Thyroid gland (tissue), 4 donors: ENCODE data around the gene SLC1A7.

Source experiments
- POLR2A ChIP-seq, 2 donors: fragments of 450-650 bp; IDR thresholded peaks; one replicate each; pipeline ENCODE4 v1.6.1; 2017; ENCODE audit warnings: antibody characterized with exemption in 2 of 2, mild to moderate bottlenecking in 2 of 2, moderate library complexity in 1 of 2
- TF ChIP-seq, protein P1 (sequence below), 6 experiments: fragments of 200-600 bp in 3 of 6; fragments of 450-650 bp in 3 of 6; sonication (generic) in 3 of 6; IDR thresholded peaks; one replicate each; pipeline ENCODE4 v1.5.1; 2016 to 2019; ENCODE audit warnings: antibody characterized with exemption in 6 of 6, mild to moderate bottlenecking in 2 of 6, inconsistent platforms in 1 of 6, moderate library complexity in 1 of 6

DNA sequence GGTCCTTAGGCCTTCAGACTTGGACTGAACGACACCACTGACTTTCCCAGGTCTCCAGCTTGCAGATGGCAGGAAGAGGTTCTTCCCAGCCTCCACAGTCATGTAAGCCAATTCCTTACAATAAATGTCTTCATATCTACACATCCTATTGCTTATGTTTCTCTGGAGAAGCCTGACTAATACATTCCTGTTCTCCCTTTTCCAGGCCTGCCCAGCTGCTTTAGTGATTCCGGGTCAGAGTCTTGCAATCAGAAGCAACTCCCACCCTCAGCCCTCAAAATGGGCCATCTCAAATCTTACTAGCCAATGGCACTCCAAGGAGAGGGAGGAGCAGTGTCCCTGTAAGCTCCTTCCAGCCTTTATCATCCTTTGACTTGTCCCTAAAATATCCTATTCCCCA, 37.8 kb upstream of the SLC1A7 start:
- TF ChIP-seq, protein P1, sequence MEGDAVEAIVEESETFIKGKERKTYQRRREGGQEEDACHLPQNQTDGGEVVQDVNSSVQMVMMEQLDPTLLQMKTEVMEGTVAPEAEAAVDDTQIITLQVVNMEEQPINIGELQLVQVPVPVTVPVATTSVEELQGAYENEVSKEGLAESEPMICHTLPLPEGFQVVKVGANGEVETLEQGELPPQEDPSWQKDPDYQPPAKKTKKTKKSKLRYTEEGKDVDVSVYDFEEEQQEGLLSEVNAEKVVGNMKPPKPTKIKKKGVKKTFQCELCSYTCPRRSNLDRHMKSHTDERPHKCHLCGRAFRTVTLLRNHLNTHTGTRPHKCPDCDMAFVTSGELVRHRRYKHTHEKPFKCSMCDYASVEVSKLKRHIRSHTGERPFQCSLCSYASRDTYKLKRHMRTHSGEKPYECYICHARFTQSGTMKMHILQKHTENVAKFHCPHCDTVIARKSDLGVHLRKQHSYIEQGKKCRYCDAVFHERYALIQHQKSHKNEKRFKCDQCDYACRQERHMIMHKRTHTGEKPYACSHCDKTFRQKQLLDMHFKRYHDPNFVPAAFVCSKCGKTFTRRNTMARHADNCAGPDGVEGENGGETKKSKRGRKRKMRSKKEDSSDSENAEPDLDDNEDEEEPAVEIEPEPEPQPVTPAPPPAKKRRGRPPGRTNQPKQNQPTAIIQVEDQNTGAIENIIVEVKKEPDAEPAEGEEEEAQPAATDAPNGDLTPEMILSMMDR (IDR thresholded peaks at IDR 0.05), result no peak
- no peak for TF ChIP-seq POLR2A (IDR thresholded peaks at IDR 0.05)
